Ascending aorta (tissue), 2 donors: Measurements from ENCODE around the gene FBXO24. TPM values are rescaled to one million over a fixed set of nuclear protein-coding genes. Genes with fewer than 3 reads are reported as not detected.
"Not testable (repeated sequence)": the region's sequence is repeated elsewhere in the genome, so short reads cannot be mapped to it uniquely, and the experiment has no call there.

ENCODE experiments used
- DNase-seq, 2 donors: peaks; one replicate each; pipeline ENCODE4 v3.0.0-alpha.2; 2019; ENCODE audit warnings: low spot score in 2 of 2
- H3K27ac ChIP-seq, 2 donors: fragments of 200-600 bp; sonication (generic); one replicate each; pipeline ENCODE4 v1.5.1; 2016 to 2017; ENCODE audit warnings: mild to moderate bottlenecking in 1 of 2
- H3K27me3 ChIP-seq: fragments of 200-600 bp; sonication (generic); one replicate; pipeline ENCODE4 v1.5.1; 2017
- H3K36me3 ChIP-seq, 2 donors: fragments of 200-600 bp; sonication (generic); one replicate each; pipeline ENCODE4 v1.5.1; 2016
- H3K4me1 ChIP-seq, 2 donors: fragments of 200-600 bp; sonication (generic); one replicate each; pipeline ENCODE4 v1.5.1; 2016 to 2017; ENCODE audit warnings: mild to moderate bottlenecking in 1 of 2
- H3K4me3 ChIP-seq, 2 donors: fragments of 200-600 bp; sonication (generic); one replicate each; pipeline ENCODE4 v1.5.1; 2016 to 2017; ENCODE audit warnings: mild to moderate bottlenecking in 1 of 2
- H3K9me3 ChIP-seq, 2 donors: fragments of 200-600 bp; sonication (generic); one replicate each; pipeline ENCODE4 v1.5.1; 2016
- intact Hi-C: fragments of 100-400 bp; cut with DNase I; formaldehyde crosslinking; loops from one replicate; pipeline ENCODE4 v1.15.1; 2023
- total RNA-seq: library from RNA; depleted of rRNA; stranded (reverse); fragments of >200 nt; gene quantifications from one replicate; pipeline ENCODE4 v1.1.0, GENCODE V29; 2016
- TF ChIP-seq, protein P1 (sequence below), 3 experiments: fragments of 200-600 bp in 2 of 3; fragments of 450-650 bp in 1 of 3; sonication (generic) in 2 of 3; IDR thresholded peaks; one replicate each; pipeline ENCODE4 v1.5.1; 2016 to 2019; ENCODE audit warnings: antibody characterized with exemption in 3 of 3, mild to moderate bottlenecking in 1 of 3, moderate library complexity in 1 of 3

Gene FBXO24
- not detected for total RNA-seq

DNA sequence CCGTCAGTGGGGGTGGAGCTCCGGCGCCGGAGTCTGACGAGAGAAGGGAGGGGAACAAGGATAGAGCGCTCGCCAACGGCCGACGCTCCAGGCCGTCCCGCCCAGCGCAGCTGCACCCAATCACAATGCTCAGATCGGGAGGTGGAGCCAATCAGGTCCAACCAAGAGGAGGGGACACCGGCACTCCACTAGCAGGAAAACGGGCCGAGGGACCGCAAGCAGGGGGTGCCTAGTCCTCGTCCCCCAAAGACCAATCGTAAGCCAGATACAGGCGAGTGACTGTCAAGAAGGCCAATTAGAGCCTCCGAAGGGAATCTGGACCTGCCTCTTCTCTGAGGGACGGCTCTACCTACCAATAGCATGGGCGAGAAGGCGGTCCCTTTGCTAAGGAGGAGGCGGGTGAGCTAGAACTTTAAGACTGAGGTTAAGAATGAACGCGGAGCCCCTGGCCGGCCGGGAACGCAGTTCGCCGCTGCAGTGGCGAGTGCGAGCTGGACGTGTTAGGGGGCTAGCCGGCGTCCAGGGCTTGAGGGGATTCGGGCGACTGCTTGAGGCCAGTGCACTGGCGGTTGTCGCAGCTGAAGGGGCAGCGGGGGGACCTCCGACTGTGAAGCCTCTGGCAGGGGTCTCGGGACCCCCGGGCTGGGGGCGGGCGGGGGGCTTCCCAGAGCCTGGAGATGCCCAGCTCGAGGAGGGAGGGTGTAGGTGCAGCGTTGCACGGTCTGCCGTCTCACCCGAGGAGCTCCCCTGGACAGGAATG lies at the start of gene FBXO24:
Gene FBXO24, plus strand, starts transcription at position 63 of the 760 bp plus-strand sequence. Its CDS starts 298 bp downstream, at position 361.
- DNase-seq, result peak; percentile 99 to 100
- Histone ChIP-seq H3K36me3 (peaks cover 8 to 14% of the 10 kb centered on the region in 2 donors), H3K4me3 (peak within 1 kb of the TSS; percentile 82 to 84), H3K9me3 (no peaks in the 10 kb centered on the region), H3K27ac (peak within 1 kb of the TSS; percentile 84 to 87), H3K4me1 (peaks cover 0 to 25% of the 10 kb centered on the region in 2 donors), H3K27me3 (no peaks in the 10 kb centered on the region)
- intact Hi-C loops, result loop anchor here (1.0 to 2.0 kb wide), 6 partner anchors 18 to 120 kb away; partner anchors contain the start of genes AGFG2, GNB2, MOSPD3 and POP7
- TF ChIP-seq, protein P1, sequence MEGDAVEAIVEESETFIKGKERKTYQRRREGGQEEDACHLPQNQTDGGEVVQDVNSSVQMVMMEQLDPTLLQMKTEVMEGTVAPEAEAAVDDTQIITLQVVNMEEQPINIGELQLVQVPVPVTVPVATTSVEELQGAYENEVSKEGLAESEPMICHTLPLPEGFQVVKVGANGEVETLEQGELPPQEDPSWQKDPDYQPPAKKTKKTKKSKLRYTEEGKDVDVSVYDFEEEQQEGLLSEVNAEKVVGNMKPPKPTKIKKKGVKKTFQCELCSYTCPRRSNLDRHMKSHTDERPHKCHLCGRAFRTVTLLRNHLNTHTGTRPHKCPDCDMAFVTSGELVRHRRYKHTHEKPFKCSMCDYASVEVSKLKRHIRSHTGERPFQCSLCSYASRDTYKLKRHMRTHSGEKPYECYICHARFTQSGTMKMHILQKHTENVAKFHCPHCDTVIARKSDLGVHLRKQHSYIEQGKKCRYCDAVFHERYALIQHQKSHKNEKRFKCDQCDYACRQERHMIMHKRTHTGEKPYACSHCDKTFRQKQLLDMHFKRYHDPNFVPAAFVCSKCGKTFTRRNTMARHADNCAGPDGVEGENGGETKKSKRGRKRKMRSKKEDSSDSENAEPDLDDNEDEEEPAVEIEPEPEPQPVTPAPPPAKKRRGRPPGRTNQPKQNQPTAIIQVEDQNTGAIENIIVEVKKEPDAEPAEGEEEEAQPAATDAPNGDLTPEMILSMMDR (IDR thresholded peaks at IDR 0.05), result no peak

DNA sequence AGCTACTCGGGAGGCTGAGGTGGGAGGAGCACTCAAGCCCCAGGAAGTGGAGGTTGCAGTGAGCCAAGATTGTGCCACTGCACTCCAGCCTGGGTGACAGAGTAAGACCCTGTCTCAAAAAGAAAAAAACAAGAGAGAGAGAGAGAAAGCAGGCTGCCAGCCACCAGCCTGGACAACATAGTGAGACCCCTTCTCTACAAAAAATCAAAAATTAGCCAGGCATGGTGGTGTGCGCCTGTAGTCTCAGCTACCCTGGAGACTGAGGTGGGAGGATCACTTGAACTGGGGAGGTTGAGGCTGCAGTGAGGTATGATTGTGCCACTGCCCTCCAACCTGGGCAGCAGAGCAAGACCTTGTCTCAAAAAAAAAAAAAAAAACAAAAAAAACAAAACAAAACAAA lies 49.4 kb upstream of the FBXO24 start:
- H3K27ac ChIP-seq, H3K36me3 ChIP-seq, H3K9me3 ChIP-seq, H3K27me3 ChIP-seq, intact Hi-C loops, DNase-seq, H3K4me3 ChIP-seq: not testable (repeated sequence)
- peaks cover 0 to 15% of the 10 kb centered on the region in 2 donors for H3K4me1 ChIP-seq

GRCh38 chr7:100538348-100538653 lies 47.8 kb upstream of the FBXO24 start:
- Histone ChIP-seq H3K27me3 (no peaks in the 10 kb centered on the region), H3K4me1 (peaks cover 0 to 18% of the 10 kb centered on the region in 2 donors), H3K9me3 (no peaks in the 10 kb centered on the region), H3K36me3 (no peaks in the 10 kb centered on the region), H3K4me3 (peak overlapping the region; percentile 41 to 51), H3K27ac (peak overlapping the region; percentile 55 to 76)
- DNase-seq, result no peak
- intact Hi-C loops, result loop anchor here (2.0 kb wide), 3 partner anchors 20 to 74 kb away; partner anchors contain the start of genes MOSPD3 and TSC22D4
- TF ChIP-seq, protein P1 (IDR thresholded peaks at IDR 0.05), result no peak

DNA sequence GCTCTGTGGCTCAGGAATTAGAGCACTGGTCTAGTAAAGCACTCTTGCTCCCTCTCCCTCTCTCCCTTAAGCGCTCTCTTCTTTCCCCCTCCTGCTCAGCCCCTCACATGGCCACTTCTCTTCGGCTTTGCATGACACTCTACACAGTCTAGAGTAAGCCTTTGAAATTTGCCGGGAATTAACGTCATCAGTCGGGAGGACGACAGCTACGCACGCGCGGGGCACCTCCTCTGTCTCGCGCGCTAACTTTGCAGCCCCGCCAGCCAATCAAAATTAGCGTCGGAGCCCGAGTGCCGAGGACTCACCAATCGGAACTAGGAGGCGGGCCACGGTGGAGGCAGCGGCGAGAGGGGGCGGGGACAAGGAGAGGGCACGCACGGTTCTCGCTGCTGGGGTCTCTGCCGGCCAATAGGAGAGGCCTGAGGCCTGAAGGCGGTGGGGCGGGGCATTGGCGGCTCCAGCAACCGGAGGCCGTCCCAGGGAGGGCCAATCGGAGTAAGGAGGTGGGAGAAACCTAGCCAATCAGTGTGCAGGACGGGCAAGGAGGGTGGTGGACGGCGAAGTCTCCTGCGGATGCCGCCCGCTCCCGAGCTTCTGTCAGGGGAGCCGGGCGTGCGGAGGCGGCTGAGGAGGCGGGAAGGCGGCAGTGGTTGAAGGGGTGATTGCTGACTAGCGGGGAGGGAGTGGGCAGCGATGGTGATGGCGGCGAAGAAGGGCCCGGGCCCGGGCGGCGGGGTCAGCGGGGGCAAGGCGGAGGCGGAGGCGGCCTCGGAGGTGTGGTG lies 47.3 kb upstream of the FBXO24 start, which contains the start of gene AGFG2:
Gene AGFG2, plus strand, starts transcription at position 550 of the 782 bp plus-strand sequence. Its CDS starts 144 bp downstream, at position 694.
- intact Hi-C loops, result loop anchor here (1.0 to 2.0 kb wide), 4 partner anchors 20 to 74 kb away; partner anchors contain the start of genes FBXO24, LRCH4, MOSPD3 and TSC22D4
- peak; percentile 100 for DNase-seq

GRCh38 chr7:100539436-100540006 lies 46.6 kb upstream of the FBXO24 start:
- peak overlapping the region; percentile 71 to 79 for H3K27ac ChIP-seq
- peaks cover 8 to 24% of the 10 kb centered on the region in 2 donors for H3K4me1 ChIP-seq

More for the DNA sequence above, 47.3 kb upstream of the FBXO24 start, which contains the start of gene AGFG2:
- peak within 1 kb of the TSS; percentile 71 to 79 for H3K27ac ChIP-seq
- H3K4me3 ChIP-seq, result peak within 1 kb of the TSS; percentile 97 to 98
- peaks cover 1 to 20% of the 10 kb centered on the region in 2 donors for H3K4me1 ChIP-seq
- H3K27me3 ChIP-seq, result no peaks in the 10 kb centered on the region
- H3K9me3 ChIP-seq, result no peaks in the 10 kb centered on the region
- H3K36me3 ChIP-seq, result no peaks in the 10 kb centered on the region
- TF ChIP-seq, protein P1 (IDR thresholded peaks at IDR 0.05), result no peak

More at GRCh38 chr7:100539436-100540006, 46.6 kb upstream of the FBXO24 start:
- TF ChIP-seq, protein P1 (IDR thresholded peaks at IDR 0.05), result no peak
- H3K4me3 ChIP-seq, result peak overlapping the region; percentile 97 to 98
- intact Hi-C loops, result loop anchor here (1.0 to 10.0 kb wide), 5 partner anchors 19 to 315 kb away; partner anchors contain the start of genes FBXO24, LRCH4, MOSPD3 and SLC12A9
- no peak for DNase-seq
- no peaks in the 10 kb centered on the region for H3K27me3 ChIP-seq
- H3K9me3 ChIP-seq, result no peaks in the 10 kb centered on the region
- H3K36me3 ChIP-seq, result no peaks in the 10 kb centered on the region
